HepG2 (cell line): ENCODE results near the gene SMCHD1. TPM values are rescaled to one million over a fixed set of nuclear protein-coding genes. Genes with fewer than 3 reads are reported as not detected.

Experiments used
- AGO1 ChIP-seq: fragments of 200-400 bp; formaldehyde crosslinking; IDR thresholded peaks from 2 replicates; pipeline ENCODE4 v1.6.1; 2017; ENCODE audit warnings: mild to moderate bottlenecking, low read depth, low read length, moderate library complexity; ENCODE audit not compliant: poor library complexity, severe bottlenecking
- ATF5 ChIP-seq: sonication (generic); formaldehyde crosslinking; IDR thresholded peaks from 2 replicates; pipeline ENCODE4 v1.4.0; 2020; ENCODE audit warnings: mild to moderate bottlenecking, low read depth, missing genetic modification reagents
- CSRNP1 ChIP-seq: sonication (generic); formaldehyde crosslinking; IDR thresholded peaks from 2 replicates; pipeline ENCODE4 v1.8.1; 2023; ENCODE audit warnings: mild to moderate bottlenecking, missing genetic modification reagents
- GPBP1L1 ChIP-seq: sonication (generic); formaldehyde crosslinking; IDR thresholded peaks from 2 replicates; pipeline ENCODE4 v1.5.0; 2020; ENCODE audit warnings: mild to moderate bottlenecking, missing genetic modification reagents
- HNRNPH1 ChIP-seq: fragments of 200-400 bp; formaldehyde crosslinking; optimal IDR thresholded peaks from 2 replicates; pipeline ENCODE3; 2017; ENCODE audit warnings: mild to moderate bottlenecking, low read depth, low read length
- HOXD1 ChIP-seq: sonication (generic); formaldehyde crosslinking; IDR thresholded peaks from 2 replicates; pipeline ENCODE4 v1.5.0; 2020; ENCODE audit warnings: missing genetic modification reagents
- KIAA2018 ChIP-seq: sonication (generic); formaldehyde crosslinking; IDR thresholded peaks from 2 replicates; pipeline ENCODE4 v1.5.0; 2020; ENCODE audit warnings: mild to moderate bottlenecking, missing genetic modification reagents, borderline replicate concordance
- PBX3 ChIP-seq: sonication (generic); formaldehyde crosslinking; IDR thresholded peaks from 2 replicates; pipeline ENCODE4 v1.8.1; 2023; ENCODE audit warnings: missing genetic modification reagents, inconsistent platforms, borderline replicate concordance
- PLRG1 ChIP-seq: fragments of 450-650 bp; conservative IDR thresholded peaks from 2 replicates; pipeline ENCODE4 v1.6.1; 2016
- RNF2 ChIP-seq: fragments of 450-650 bp; conservative IDR thresholded peaks from 2 replicates; pipeline ENCODE4 v1.6.1; 2016; ENCODE audit warnings: low read depth
- SPEN ChIP-seq: sonication (generic); formaldehyde crosslinking; IDR thresholded peaks from 2 replicates; pipeline ENCODE4 v1.5.1; 2020; ENCODE audit warnings: low read depth, mild to moderate bottlenecking, missing genetic modification reagents
- ZNF354B ChIP-seq: sonication (generic); formaldehyde crosslinking; IDR thresholded peaks from 2 replicates; pipeline ENCODE4 v1.8.0; 2022; ENCODE audit warnings: mild to moderate bottlenecking, missing genetic modification reagents
- ZNF383 ChIP-seq: sonication (generic); formaldehyde crosslinking; IDR thresholded peaks from 2 replicates; pipeline ENCODE4 v1.4.0; 2020; ENCODE audit warnings: missing genetic modification reagents, mild to moderate bottlenecking, borderline replicate concordance
- ZNF414 ChIP-seq: sonication (generic); formaldehyde crosslinking; IDR thresholded peaks from 2 replicates; pipeline ENCODE4 v1.5.0; 2020; ENCODE audit warnings: missing genetic modification reagents
- polyA plus RNA-seq, 8 experiments: library from polyadenylated mRNA; depleted of rRNA in 3 of 8; stranded (reverse) in 7 of 8; unstranded in 1 of 8; fragments of >200 nt; fragmentation: Illumina TruSeq in 4 of 8; extraction: Trizol in 4 of 8; gene quantifications; 2 replicates each; pipeline versions ENCODE4 v1.2.1 to v1.2.3, GENCODE V29; 2011 to 2016; ENCODE audit warnings: low read depth in 4 of 8, missing spikeins in 1 of 8, mixed read lengths in 1 of 8; ENCODE audit not compliant: insufficient read depth in 1 of 8
- total RNA-seq, 5 experiments: library from RNA; depleted of rRNA; stranded (reverse); fragments of >200 nt; fragmentation: Illumina TruSeq; extraction: Trizol; gene quantifications; 2 replicates each; pipeline ENCODE4 v1.2.3, GENCODE V29; 2016; ENCODE audit warnings: low read depth in 1 of 5

SMCHD1 gene
- total and polyA plus RNA-seq, 2 of the 13 experiments (the other 11 are each of a cell fraction or from before 2014, with no cell fraction given): 21.4 to 93.6 TPM

GRCh38 chr18:2655178-2655953 lies at the start of gene SMCHD1 (continued):
- no peak for TF ChIP-seq GPBP1L1 (CRISPR knock-in tag)
- no peak for TF ChIP-seq KIAA2018
- TF ChIP-seq HOXD1 (CRISPR knock-in tag): no peak
- TF ChIP-seq SPEN: peak; percentile 42; the same call in 1 of the 2 replicates
- no peak for TF ChIP-seq PLRG1
- peak; percentile 87 for TF ChIP-seq RNF2
- no peak for TF ChIP-seq AGO1
- TF ChIP-seq ZNF414 (CRISPR knock-in tag): peak; percentile 85
- peak; percentile 77; the same call in 1 of the 2 replicates for TF ChIP-seq ATF5
- peak; percentile 24; the same call in 1 of the 2 replicates for TF ChIP-seq CSRNP1 (CRISPR knock-in tag)
- no peak for TF ChIP-seq ZNF354B
- no peak; the same call in 1 of the 2 replicates for TF ChIP-seq PBX3 (CRISPR knock-in tag)
- TF ChIP-seq ZNF383 (CRISPR knock-in tag): no peak
- TF ChIP-seq HNRNPH1: no peak
